ENCODE data around the gene ZBED4.

The ZBED4 gene

GRCh38 chr22:49882519-49883293, 29.1 kb downstream of the ZBED4 start:
- H3K36me3 ChIP-seq (ENCODE audit: control insufficient read depth, insufficient read depth, low read length), result no peaks in the 10 kb centered on the region
- H3K9me3 ChIP-seq (ENCODE audit: control insufficient read depth, low read length), result no peaks in the 10 kb centered on the region
- H3K4me1 ChIP-seq, result no peaks in the 10 kb centered on the region
- no peak overlapping the region for H3K9ac ChIP-seq
- no peak for TF ChIP-seq CTCF (IDR thresholded peaks at IDR 0.05)
- no peak overlapping the region for H2AFZ ChIP-seq
- H3K27me3 ChIP-seq (ENCODE audit: control insufficient read depth, insufficient read depth, low read length), result no peaks in the 10 kb centered on the region
- H3K4me2 ChIP-seq (ENCODE audit: low read length), result no peak overlapping the region
- no peak overlapping the region for H3K27ac ChIP-seq
- H3K4me3 ChIP-seq (ENCODE audit: low read depth, low read length), result no peak overlapping the region
- H3K79me2 ChIP-seq, result peaks cover 4% of the 10 kb centered on the region

DNA sequence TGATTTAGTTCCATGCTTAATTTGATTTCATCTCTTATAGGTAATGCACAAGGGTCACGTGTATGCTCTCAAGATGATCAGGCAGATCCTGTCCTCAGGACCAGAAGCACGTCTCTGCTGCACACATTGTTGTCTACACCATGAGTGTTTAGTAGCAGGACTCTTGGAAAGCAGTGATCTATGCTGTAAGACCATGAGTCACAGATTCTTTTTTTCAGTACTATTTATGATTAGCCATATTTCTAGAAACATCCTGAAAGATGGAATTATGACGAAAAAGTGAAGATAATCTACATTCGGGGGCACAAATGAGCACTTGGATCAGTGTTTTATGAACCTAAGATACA, 29.6 kb downstream of the ZBED4 start:
- Histone ChIP-seq H2AFZ (no peak overlapping the region), H3K79me2 (peaks cover 4% of the 10 kb centered on the region), H3K27ac (no peak overlapping the region), H3K27me3 (ENCODE audit: control insufficient read depth, insufficient read depth, low read length) (no peaks in the 10 kb centered on the region), H3K4me2 (ENCODE audit: low read length) (no peak overlapping the region), H3K9ac (no peak overlapping the region), H3K36me3 (ENCODE audit: control insufficient read depth, insufficient read depth, low read length) (no peaks in the 10 kb centered on the region), H3K4me3 (ENCODE audit: low read depth, low read length) (no peak overlapping the region), H3K9me3 (ENCODE audit: control insufficient read depth, low read length) (no peaks in the 10 kb centered on the region), H3K4me1 (no peaks in the 10 kb centered on the region)
- TF ChIP-seq CTCF (IDR thresholded peaks at IDR 0.05), result no peak

GRCh38 chr22:49884075-49884474, 30.4 kb downstream of the ZBED4 start:
- H3K9me3 ChIP-seq (ENCODE audit: control insufficient read depth, low read length), result no peaks in the 10 kb centered on the region
- no peak overlapping the region for H3K9ac ChIP-seq
- no peaks in the 10 kb centered on the region for H3K27me3 ChIP-seq (ENCODE audit: control insufficient read depth, insufficient read depth, low read length)
- no peak overlapping the region for H3K27ac ChIP-seq
- TF ChIP-seq CTCF (IDR thresholded peaks at IDR 0.05), result no peak
- H3K4me1 ChIP-seq, result no peaks in the 10 kb centered on the region
- H2AFZ ChIP-seq, result no peak overlapping the region
- no peak overlapping the region for H3K4me3 ChIP-seq (ENCODE audit: low read depth, low read length)
- no peaks in the 10 kb centered on the region for H3K36me3 ChIP-seq (ENCODE audit: control insufficient read depth, insufficient read depth, low read length)
- H3K79me2 ChIP-seq, result peaks cover 4% of the 10 kb centered on the region
- no peak overlapping the region for H3K4me2 ChIP-seq (ENCODE audit: low read length)

DNA sequence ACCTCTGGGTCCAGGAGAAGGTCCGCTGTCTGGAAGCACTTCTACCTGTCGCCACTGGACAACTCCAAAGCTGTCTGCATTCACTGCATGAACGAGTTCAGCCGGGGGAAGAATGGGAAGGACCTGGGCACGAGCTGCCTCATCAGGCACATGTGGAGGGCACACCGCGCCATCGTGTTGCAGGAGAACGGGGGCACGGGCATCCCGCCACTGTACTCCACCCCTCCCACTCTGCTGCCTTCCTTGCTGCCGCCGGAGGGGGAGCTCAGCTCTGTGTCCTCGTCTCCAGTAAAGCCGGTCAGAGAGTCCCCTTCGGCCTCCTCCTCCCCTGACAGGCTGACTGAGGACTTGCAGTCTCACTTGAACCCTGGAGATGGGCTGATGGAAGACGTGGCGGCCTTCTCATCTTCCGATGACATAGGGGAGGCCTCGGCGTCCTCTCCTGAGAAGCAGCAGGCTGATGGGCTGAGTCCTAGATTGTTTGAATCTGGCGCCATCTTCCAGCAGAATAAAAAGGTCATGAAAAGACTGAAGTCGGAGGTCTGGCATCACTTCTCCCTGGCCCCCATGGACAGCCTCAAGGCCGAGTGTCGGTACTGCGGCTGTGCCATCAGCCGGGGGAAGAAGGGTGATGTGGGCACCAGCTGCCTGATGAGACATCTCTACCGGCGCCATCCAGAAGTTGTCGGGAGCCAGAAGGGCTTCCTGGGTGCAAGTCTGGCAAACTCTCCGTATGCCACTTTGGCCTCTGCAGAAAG, 31.0 kb downstream of the ZBED4 start:
- H3K36me3 ChIP-seq (ENCODE audit: control insufficient read depth, insufficient read depth, low read length), result no peaks in the 10 kb centered on the region
- H3K4me1 ChIP-seq, result no peaks in the 10 kb centered on the region
- no peak overlapping the region for H3K9ac ChIP-seq
- no peaks in the 10 kb centered on the region for H3K9me3 ChIP-seq (ENCODE audit: control insufficient read depth, low read length)
- TF ChIP-seq CTCF (IDR thresholded peaks at IDR 0.05), result no peak
- peaks cover 4% of the 10 kb centered on the region for H3K79me2 ChIP-seq
- no peak overlapping the region for H3K4me2 ChIP-seq (ENCODE audit: low read length)
- no peak overlapping the region for H2AFZ ChIP-seq
- no peak overlapping the region for H3K27ac ChIP-seq
- no peaks in the 10 kb centered on the region for H3K27me3 ChIP-seq (ENCODE audit: control insufficient read depth, insufficient read depth, low read length)
- H3K4me3 ChIP-seq (ENCODE audit: low read depth, low read length), result no peak overlapping the region
